Right renal cortex interstitium (tissue), 3 donors: ENCODE results near the gene MTUS2. TPM values are rescaled to one million over a fixed set of nuclear protein-coding genes. Genes with fewer than 3 reads are reported as not detected.
"Not testable (repeated sequence)": the region's sequence is repeated elsewhere in the genome, so short reads cannot be mapped to it uniquely, and the experiment has no call there.

ENCODE experiments used
- DNase-seq, 3 donors: peaks; one replicate each; pipeline ENCODE4 v3.0.0-alpha.2; 2013; ENCODE audit warnings: low read depth in 3 of 3, low spot score in 2 of 3
- polyA plus RNA-seq, 3 donors: library from polyadenylated mRNA; unstranded; fragments of 120-200 nt; gene quantifications; one replicate each; pipeline ENCODE4 v1.2.1, GENCODE V29; 2013; ENCODE audit not compliant: insufficient read length in 3 of 3

The MTUS2 gene
- polyA plus RNA-seq, 3 donors = 0.47 to 1.1 (median 1.0) TPM

GRCh38 chr13:29292045-29292444, 471.9 kb downstream of the MTUS2 start:
- DNase-seq = no peak

GRCh38 chr13:29294821-29295220, 474.7 kb downstream of the MTUS2 start:
- no peak for DNase-seq

GRCh38 chr13:29301027-29301426, 480.9 kb downstream of the MTUS2 start:
- DNase-seq = no peak

GRCh38 chr13:29304148-29304547, 484.0 kb downstream of the MTUS2 start:
- DNase-seq = no peak

GRCh38 chr13:29310806-29311205, 490.7 kb downstream of the MTUS2 start:
- DNase-seq = no peak

GRCh38 chr13:29315847-29316246, 495.7 kb downstream of the MTUS2 start:
- no peak for DNase-seq

GRCh38 chr13:29317828-29318227, 497.7 kb downstream of the MTUS2 start:
- DNase-seq = no peak

GRCh38 chr13:29318741-29319140, 498.6 kb downstream of the MTUS2 start:
- no peak for DNase-seq

- DNase-seq = no peak
Observed at GRCh38 chr13:29319451-29319850, 499.3 kb downstream of the MTUS2 start.

- DNase-seq = no peak
Observed at GRCh38 chr13:29323954-29324353, 503.8 kb downstream of the MTUS2 start.

GRCh38 chr13:29324601-29325000, 504.5 kb downstream of the MTUS2 start:
- DNase-seq = no peak

GRCh38 chr13:29328501-29328900, 508.4 kb downstream of the MTUS2 start:
- DNase-seq = no peak

GRCh38 chr13:29336356-29336755, 516.2 kb downstream of the MTUS2 start:
- DNase-seq = no peak

GRCh38 chr13:29339386-29340272, 519.5 kb downstream of the MTUS2 start:
- DNase-seq = no peak

GRCh38 chr13:29345860-29346582, 525.9 kb downstream of the MTUS2 start:
- DNase-seq = not testable (repeated sequence)

- DNase-seq = no peak
Observed at GRCh38 chr13:29355029-29355428, 534.9 kb downstream of the MTUS2 start.

GRCh38 chr13:29359181-29359580, 539.0 kb downstream of the MTUS2 start:
- no peak for DNase-seq

GRCh38 chr13:29361716-29362115, 541.6 kb downstream of the MTUS2 start:
- no peak for DNase-seq

- peak; percentile 20 to 53 (median 47) for DNase-seq
Observed at GRCh38 chr13:29362849-29363604, 542.9 kb downstream of the MTUS2 start.

- peak in 2 of 3 donors; percentile 19 to 34 for DNase-seq
Observed at GRCh38 chr13:29369060-29369743, 549.1 kb downstream of the MTUS2 start.

GRCh38 chr13:29379281-29379680, 559.1 kb downstream of the MTUS2 start:
- no peak for DNase-seq
